PC-3 (cell line): ENCODE results near the gene ACD. TPM values are rescaled to one million over a fixed set of nuclear protein-coding genes. Genes with fewer than 3 reads are reported as not detected.

Experiments used
- ATAC-seq: fragments of 200-7000 bp; cut with Tn5 transposase; 2 replicates; pipeline ENCODE4 v1.9.1; 2020; ENCODE audit warnings: mild to moderate bottlenecking, moderate library complexity
- BruUV-seq: library from RNA; stranded (reverse); fragments of 400-500 nt; replicated peaks from 2 replicates; lab custom pipeline; 2021; lab: Mats Ljungman, UMichigan
- CTCF ChIA-PET: fragments of 300-600 bp; sonication (Branson Sonifier 250); formaldehyde crosslinking; loops from one replicate; lab custom pipeline; 2022; ENCODE audit warnings: antibody characterized with exemption; lab: Charles Lee
- POLR2A ChIA-PET: fragments of 300-600 bp; sonication (Branson Sonifier 250); formaldehyde crosslinking; loops from one replicate; lab custom pipeline; 2022; ENCODE audit warnings: antibody characterized with exemption; ENCODE audit not compliant: unreplicated experiment; lab: Charles Lee
- DNase-seq: peaks from one replicate; pipeline ENCODE4 v3.0.0-alpha.2; 2015
- H2AFZ ChIP-seq: fragments of 300-600 bp; sonication (generic); 2 replicates; pipeline ENCODE4 v1.6.0; 2016; ENCODE audit warnings: antibody characterized with exemption, low read length
- H3F3A ChIP-seq: fragments of 300-600 bp; sonication (generic); one replicate; pipeline ENCODE4 v1.6.0; 2017; ENCODE audit warnings: antibody characterized with exemption, low read length, control low read depth, mild to moderate bottlenecking; ENCODE audit not compliant: unreplicated experiment
- H3K27ac ChIP-seq: fragments of 300-600 bp; sonication (generic); 2 replicates; pipeline ENCODE4 v1.5.1; 2016; ENCODE audit warnings: mild to moderate bottlenecking, low read length
- H3K27me3 ChIP-seq: fragments of 300-600 bp; sonication (generic); 2 replicates; pipeline ENCODE4 v1.6.1; 2016; ENCODE audit warnings: low read length, mixed read lengths
- H3K36me3 ChIP-seq: fragments of 300-600 bp; sonication (generic); 2 replicates; pipeline ENCODE4 v1.6.1; 2016; ENCODE audit warnings: low read depth, mixed run types, low read length, mixed read lengths
- H3K4me1 ChIP-seq: fragments of 300-600 bp; sonication (generic); 2 replicates; pipeline ENCODE4 v1.5.1; 2016; ENCODE audit warnings: low read length; ENCODE audit not compliant: insufficient read depth
- H3K4me2 ChIP-seq: fragments of 300-600 bp; sonication (generic); 2 replicates; pipeline ENCODE4 v1.6.0; 2016; ENCODE audit warnings: low read length
- H3K4me3 ChIP-seq: fragments of 300-600 bp; sonication (generic); 2 replicates; pipeline ENCODE4 v1.5.1; 2016; ENCODE audit warnings: mild to moderate bottlenecking, low read length, mixed read lengths
- H3K79me2 ChIP-seq: fragments of 300-600 bp; sonication (generic); 2 replicates; pipeline ENCODE4 v1.6.1; 2017; ENCODE audit warnings: low read length, mixed read lengths
- H3K9ac ChIP-seq: fragments of 300-600 bp; sonication (generic); 2 replicates; pipeline ENCODE4 v1.6.0; 2016; ENCODE audit warnings: mild to moderate bottlenecking, low read length
- H3K9me2 ChIP-seq: fragments of 300-600 bp; sonication (generic); replicated peaks from 2 replicates; pipeline ENCODE4 v1.6.1; 2016; ENCODE audit warnings: mixed run types, low read length, mixed read lengths
- H3K9me3 ChIP-seq: fragments of 300-600 bp; sonication (generic); 2 replicates; pipeline ENCODE4 v1.6.1; 2016; ENCODE audit warnings: low read length, mixed read lengths
- H4K20me1 ChIP-seq: fragments of 300-600 bp; sonication (generic); 2 replicates; pipeline ENCODE4 v1.6.1; 2016; ENCODE audit warnings: low read length, mixed read lengths
- EZH2 ChIP-seq: fragments of 300-600 bp; sonication (generic); IDR thresholded peaks from one replicate; pipeline ENCODE4 v1.6.1; 2017; ENCODE audit warnings: antibody characterized with exemption, mild to moderate bottlenecking, low read length; ENCODE audit not compliant: unreplicated experiment
- EZH2phosphoT487 ChIP-seq: fragments of 300-600 bp; sonication (generic); IDR thresholded peaks from 2 replicates; pipeline ENCODE4 v1.6.1; 2018; ENCODE audit warnings: mild to moderate bottlenecking, antibody characterized with exemption, low read length, borderline replicate concordance
- intact Hi-C: fragments of 100-400 bp; cut with micrococcal nuclease; formaldehyde crosslinking; loops from 2 replicates; pipeline ENCODE4 v1.9.0; 2023
- total RNA-seq: library from RNA; depleted of rRNA; stranded (reverse); fragments of >200 nt; gene quantifications from 2 replicates; pipeline ENCODE4 v1.2.3, GENCODE V29; 2014
- TF ChIP-seq, protein P1 (sequence below): fragments of 300-600 bp; sonication (generic); conservative IDR thresholded peaks from 2 replicates; pipeline ENCODE4 v1.5.1; 2017; ENCODE audit warnings: antibody characterized with exemption, low read depth, mild to moderate bottlenecking, low read length

ACD gene
- total RNA-seq, 1 experiment from 2014 or later = 26.3 TPM

DNA sequence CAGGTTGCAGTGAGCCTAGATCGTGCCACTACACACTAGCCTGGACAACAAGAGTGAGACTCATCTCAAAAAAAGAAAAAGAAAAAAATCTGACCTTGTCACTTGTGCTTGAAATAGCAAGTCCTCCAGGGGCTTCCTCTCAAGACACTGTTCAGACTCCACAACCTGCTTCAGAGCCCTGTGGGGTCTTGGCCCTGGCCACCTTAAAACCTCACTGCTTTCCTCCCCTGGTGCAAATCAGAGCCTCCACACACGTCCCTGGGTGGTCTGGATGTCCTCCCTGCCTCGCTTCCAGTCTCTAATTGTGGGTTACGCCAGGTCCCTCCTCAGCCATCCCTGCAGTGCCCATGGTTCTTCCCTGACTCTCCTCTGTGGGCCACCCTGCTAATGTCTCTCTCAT, 4.7 kb downstream of the ACD start:
- no TSS peak for BruUV-seq

DNA sequence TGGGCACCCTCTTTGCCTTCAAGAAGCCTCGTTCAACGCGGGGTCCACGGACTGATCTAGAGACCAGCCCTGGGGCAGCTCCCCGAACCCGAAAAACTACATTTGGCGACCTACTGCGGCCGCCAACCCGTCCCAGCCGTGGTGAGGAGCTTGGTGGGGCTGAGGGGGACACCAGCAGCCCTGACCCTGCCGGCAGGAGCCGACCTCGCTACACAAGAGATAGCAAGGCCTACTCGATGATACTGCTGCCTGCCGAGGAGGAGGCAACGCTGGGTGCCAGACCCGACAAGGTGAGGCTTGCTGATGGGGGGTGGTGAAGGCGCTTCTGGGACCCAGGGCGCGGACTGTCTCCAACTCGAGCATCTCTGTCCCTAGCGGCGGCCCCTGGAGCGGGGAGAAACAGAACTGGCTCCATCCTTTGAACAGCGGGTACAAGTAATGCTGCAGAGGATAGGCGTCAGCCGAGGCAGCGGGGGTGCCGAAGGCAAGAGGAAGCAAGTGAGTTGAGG, 5.6 kb downstream of the ACD start:
- intact Hi-C loops = no loop called here
- Histone ChIP-seq H3K9me2 (no peaks in the 10 kb centered on the region), H2AFZ (no peak overlapping the region), H3K9me3 (no peaks in the 10 kb centered on the region), H3K36me3 (no peaks in the 10 kb centered on the region), H3K4me3 (no peak overlapping the region), H3F3A (no peaks in the 10 kb centered on the region), H3K79me2 (peaks cover 8% of the 10 kb centered on the region), H3K9ac (no peak overlapping the region), H3K27ac (no peak overlapping the region), H3K27me3 (no peaks in the 10 kb centered on the region), H3K4me2 (no peak overlapping the region), H3K4me1 (peaks cover 6% of the 10 kb centered on the region; the same call in 1 of the 2 replicates), H4K20me1 (no peaks in the 10 kb centered on the region)
- CTCF ChIA-PET = no interaction called here
- ATAC-seq (no peak), DNase-seq (no peak)
- no TSS peak for BruUV-seq
- POLR2A ChIA-PET = no interaction called here
- TF ChIP-seq, protein P1, sequence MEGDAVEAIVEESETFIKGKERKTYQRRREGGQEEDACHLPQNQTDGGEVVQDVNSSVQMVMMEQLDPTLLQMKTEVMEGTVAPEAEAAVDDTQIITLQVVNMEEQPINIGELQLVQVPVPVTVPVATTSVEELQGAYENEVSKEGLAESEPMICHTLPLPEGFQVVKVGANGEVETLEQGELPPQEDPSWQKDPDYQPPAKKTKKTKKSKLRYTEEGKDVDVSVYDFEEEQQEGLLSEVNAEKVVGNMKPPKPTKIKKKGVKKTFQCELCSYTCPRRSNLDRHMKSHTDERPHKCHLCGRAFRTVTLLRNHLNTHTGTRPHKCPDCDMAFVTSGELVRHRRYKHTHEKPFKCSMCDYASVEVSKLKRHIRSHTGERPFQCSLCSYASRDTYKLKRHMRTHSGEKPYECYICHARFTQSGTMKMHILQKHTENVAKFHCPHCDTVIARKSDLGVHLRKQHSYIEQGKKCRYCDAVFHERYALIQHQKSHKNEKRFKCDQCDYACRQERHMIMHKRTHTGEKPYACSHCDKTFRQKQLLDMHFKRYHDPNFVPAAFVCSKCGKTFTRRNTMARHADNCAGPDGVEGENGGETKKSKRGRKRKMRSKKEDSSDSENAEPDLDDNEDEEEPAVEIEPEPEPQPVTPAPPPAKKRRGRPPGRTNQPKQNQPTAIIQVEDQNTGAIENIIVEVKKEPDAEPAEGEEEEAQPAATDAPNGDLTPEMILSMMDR = no peak
- TF ChIP-seq EZH2phosphoT487 (no peak), EZH2 (no peak)

More for the DNA sequence above, 4.7 kb downstream of the ACD start:
- Histone ChIP-seq H4K20me1 (no peaks in the 10 kb centered on the region), H3K4me1 (peaks cover 6% of the 10 kb centered on the region; the same call in 1 of the 2 replicates), H3K9me3 (no peaks in the 10 kb centered on the region), H3K4me2 (no peak overlapping the region), H3K27me3 (no peaks in the 10 kb centered on the region), H3K9ac (no peak overlapping the region), H3K36me3 (no peaks in the 10 kb centered on the region), H3K79me2 (peaks cover 11% of the 10 kb centered on the region), H2AFZ (no peak overlapping the region), H3K27ac (no peak overlapping the region), H3K9me2 (no peaks in the 10 kb centered on the region), H3F3A (peaks cover 1% of the 10 kb centered on the region), H3K4me3 (no peak overlapping the region)
- ATAC-seq (no peak), DNase-seq (no peak)
- POLR2A ChIA-PET = no interaction called here
- intact Hi-C loops = no loop called here
- CTCF ChIA-PET = no interaction called here
- TF ChIP-seq, protein P1 = no peak
- TF ChIP-seq EZH2 (no peak), EZH2phosphoT487 (no peak)

DNA sequence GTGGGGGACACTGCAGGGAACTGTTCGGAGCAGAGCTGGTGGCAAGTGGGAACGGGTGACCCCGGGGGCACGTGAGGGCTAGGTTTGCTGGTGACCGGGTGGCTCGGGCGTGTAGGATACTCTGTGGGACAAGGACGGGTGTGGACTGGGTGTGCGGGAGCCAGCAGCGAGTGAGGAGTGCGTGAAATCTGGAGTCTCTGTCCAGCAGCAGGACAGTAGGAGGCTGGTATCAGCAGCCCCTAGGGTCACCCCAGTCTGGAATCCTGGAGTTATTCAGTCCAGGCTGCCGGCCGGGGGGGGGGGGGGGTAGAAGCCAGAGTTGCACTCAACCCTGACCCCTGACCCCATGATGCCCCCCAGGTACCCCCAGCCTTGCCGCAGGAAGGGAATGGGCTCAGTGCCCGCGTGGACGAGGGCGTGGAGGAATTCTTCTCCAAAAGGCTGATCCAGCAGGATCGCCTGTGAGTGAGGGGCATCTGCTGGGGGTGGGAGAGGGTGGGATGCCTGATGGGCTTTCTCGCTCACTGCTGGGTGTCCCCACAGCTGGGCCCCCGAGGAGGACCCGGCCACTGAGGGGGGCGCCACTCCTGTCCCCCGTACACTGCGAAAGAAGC, 6.2 kb downstream of the ACD start:
- intact Hi-C loops = no loop called here
- no peaks in the 10 kb centered on the region for H3K9me2 ChIP-seq
- no peaks in the 10 kb centered on the region for H4K20me1 ChIP-seq
- H3K4me3 ChIP-seq = peak overlapping the region; percentile 68
- CTCF ChIA-PET = interaction anchor here (0.5 kb wide), 1 partner anchor 149 kb away, joined by 4 read pairs; no protein-coding TSS in a partner anchor
- ATAC-seq (peak; percentile 21), DNase-seq (no peak)
- no peak overlapping the region for H3K9ac ChIP-seq
- H3K27ac ChIP-seq = no peak overlapping the region
- H2AFZ ChIP-seq = no peak overlapping the region
- H3K4me2 ChIP-seq = peak overlapping the region; percentile 91
- TF ChIP-seq, protein P1 = no peak
- TF ChIP-seq EZH2 = no peak
- TF ChIP-seq EZH2phosphoT487 = no peak
- no peaks in the 10 kb centered on the region for H3F3A ChIP-seq
- H3K36me3 ChIP-seq = no peaks in the 10 kb centered on the region
- H3K9me3 ChIP-seq = no peaks in the 10 kb centered on the region
- POLR2A ChIA-PET = no interaction called here
- peaks cover 2% of the 10 kb centered on the region; the same call in 1 of the 2 replicates for H3K4me1 ChIP-seq
- H3K27me3 ChIP-seq = no peaks in the 10 kb centered on the region
- H3K79me2 ChIP-seq = 0 out of 2 replicates have a peak, but pooled peaks cover 2% of the 10 kb centered on the region
- no TSS peak for BruUV-seq
